Activated CD4-positive, alpha-beta memory T cell treated with anti-CD3 and anti-CD28 coated beads for 36 hours (primary cell): ENCODE measurements around the gene PCLAF. TPM values are rescaled to one million over a fixed set of nuclear protein-coding genes. Genes with fewer than 3 reads are reported as not detected.
A peak's percentile ranks its signal among the peaks of the same experiment; 100 is the strongest.
"Not testable (repeated sequence)": the region's sequence is repeated elsewhere in the genome, so short reads cannot be mapped to it uniquely, and the experiment has no call there.

ENCODE experiments used
- CTCF ChIA-PET: fragments of 350-600 bp; sonication (Branson Sonifier 250); formaldehyde crosslinking; loops from one replicate; lab custom pipeline; 2021; ENCODE audit warnings: antibody characterized with exemption, inconsistent platforms; lab: Charles Lee
- POLR2A ChIA-PET: fragments of 350-600 bp; sonication (Branson Sonifier 250); formaldehyde crosslinking; loops from one replicate; lab custom pipeline; 2021; ENCODE audit warnings: antibody characterized with exemption; lab: Charles Lee
- DNase-seq: peaks from one replicate; pipeline ENCODE4 v3.0.0-alpha.2; 2020
- H3K27ac Mint-ChIP-seq: one replicate; pipeline ENCODE4 v1.8.0; 2021; ENCODE audit warnings: mixed read lengths
- H3K27me3 Mint-ChIP-seq: one replicate; pipeline ENCODE4 v1.8.0; 2021; ENCODE audit warnings: mixed read lengths
- H3K36me3 Mint-ChIP-seq: one replicate; pipeline ENCODE4 v1.8.0; 2021; ENCODE audit warnings: mixed read lengths
- H3K4me1 Mint-ChIP-seq: one replicate; pipeline ENCODE4 v1.8.0; 2021; ENCODE audit warnings: low read depth, mixed read lengths
- H3K4me3 Mint-ChIP-seq: one replicate; pipeline ENCODE4 v1.8.0; 2021; ENCODE audit warnings: mild to moderate bottlenecking, mixed read lengths
- H3K9me3 Mint-ChIP-seq: one replicate; pipeline ENCODE4 v1.8.0; 2021; ENCODE audit warnings: mixed read lengths
- intact Hi-C: fragments of 100-400 bp; cut with micrococcal nuclease; formaldehyde crosslinking; loops from one replicate; pipeline ENCODE4 v1.15.1; 2023
- total RNA-seq, 2 experiments: library from RNA; stranded (reverse); gene quantifications; one replicate each; pipeline ENCODE4 v1.2.3, GENCODE V29; 2021

The PCLAF gene
- total RNA-seq, 2 experiments from 2014 or later = 82.4 to 85.8 TPM

- ChIA-PET POLR2A (interaction anchor here (0.6 to 1.0 kb wide), 2 partner anchors 25 to 164 kb away, joined by 3 to 4 read pairs; no protein-coding TSS in a partner anchor), CTCF (interaction anchor here (0.8 kb wide), 1 partner anchor 110 kb away, joined by 3 read pairs; no protein-coding TSS in a partner anchor)
- Mint-ChIP-seq H3K4me1 (peaks cover 16% of the 10 kb centered on the region), H3K4me3 (peak overlapping the region; percentile 90), H3K27me3 (no peaks in the 10 kb centered on the region), H3K36me3 (peaks cover 3% of the 10 kb centered on the region), H3K9me3 (no peaks in the 10 kb centered on the region), H3K27ac (peak overlapping the region; percentile 88)
- intact Hi-C loops = loop anchor here (1.0 kb wide), 2 partner anchors 31 to 193 kb away; partner anchors contain the start of genes PPIB and TRIP4
- no peak for DNase-seq
Observed at GRCh38 chr15:64356710-64357040, 24.6 kb downstream of the PCLAF start.

- peak within 1 kb of the TSS; percentile 90 for H3K4me3 Mint-ChIP-seq
- ChIA-PET CTCF (interaction anchor here (0.6 to 1.5 kb wide), 3 partner anchors 31 to 146 kb away, joined by 3 to 5 read pairs (median 3); partner anchors contain the start of gene TRIP4), POLR2A (interaction anchor here (0.6 to 1.0 kb wide), 2 partner anchors 26 to 163 kb away, joined by 3 to 4 read pairs; no protein-coding TSS in a partner anchor)
- DNase-seq = peak; percentile 94
- H3K4me1 Mint-ChIP-seq = peaks cover 16% of the 10 kb centered on the region
- no peaks in the 10 kb centered on the region for H3K9me3 Mint-ChIP-seq
- intact Hi-C loops = loop anchor here (1.0 kb wide), 2 partner anchors 31 to 193 kb away; partner anchors contain the start of genes PPIB and TRIP4
- peak within 1 kb of the TSS; percentile 88 for H3K27ac Mint-ChIP-seq
- peaks cover 3% of the 10 kb centered on the region for H3K36me3 Mint-ChIP-seq
- H3K27me3 Mint-ChIP-seq = no peaks in the 10 kb centered on the region
Observed at GRCh38 chr15:64355944-64356709, 25.1 kb downstream of the PCLAF start, which contains the start of gene CSNK1G1. TSS of gene CSNK1G1 (minus strand) at chr15:64356173. CDS start at chr15:64300499, 55,674 bp downstream.

GRCh38 chr15:64355348-64355943 is 25.8 kb downstream of the PCLAF start:
- ChIA-PET CTCF (interaction anchor here (0.6 to 1.5 kb wide), 3 partner anchors 10 to 145 kb away, joined by 3 to 5 read pairs (median 3); partner anchors contain the start of gene TRIP4), POLR2A (interaction anchor here (1.0 kb wide), 1 partner anchor 162 kb away, joined by 4 read pairs; no protein-coding TSS in a partner anchor)
- peaks cover 16% of the 10 kb centered on the region for H3K4me1 Mint-ChIP-seq
- H3K27me3 Mint-ChIP-seq = no peaks in the 10 kb centered on the region
- H3K36me3 Mint-ChIP-seq = peaks cover 3% of the 10 kb centered on the region
- H3K4me3 Mint-ChIP-seq = peak overlapping the region; percentile 90
- intact Hi-C loops = no loop called here
- peak; percentile 54 for DNase-seq
- no peaks in the 10 kb centered on the region for H3K9me3 Mint-ChIP-seq
- peak overlapping the region; percentile 88 for H3K27ac Mint-ChIP-seq

- H3K27ac Mint-ChIP-seq = peak overlapping the region; percentile 88
- peaks cover 16% of the 10 kb centered on the region for H3K4me1 Mint-ChIP-seq
- no peaks in the 10 kb centered on the region for H3K27me3 Mint-ChIP-seq
- peaks cover 3% of the 10 kb centered on the region for H3K36me3 Mint-ChIP-seq
- no peaks in the 10 kb centered on the region for H3K9me3 Mint-ChIP-seq
- H3K4me3 Mint-ChIP-seq = peak overlapping the region; percentile 90
- intact Hi-C loops = no loop called here
- no peak for DNase-seq
- POLR2A ChIA-PET = no interaction called here
- CTCF ChIA-PET = interaction anchor here (0.9 to 1.5 kb wide), 3 partner anchors 10 to 145 kb away, joined by 3 to 5 read pairs (median 3); no protein-coding TSS in a partner anchor
Observed at GRCh38 chr15:64354688-64355344, 26.4 kb downstream of the PCLAF start.

DNA sequence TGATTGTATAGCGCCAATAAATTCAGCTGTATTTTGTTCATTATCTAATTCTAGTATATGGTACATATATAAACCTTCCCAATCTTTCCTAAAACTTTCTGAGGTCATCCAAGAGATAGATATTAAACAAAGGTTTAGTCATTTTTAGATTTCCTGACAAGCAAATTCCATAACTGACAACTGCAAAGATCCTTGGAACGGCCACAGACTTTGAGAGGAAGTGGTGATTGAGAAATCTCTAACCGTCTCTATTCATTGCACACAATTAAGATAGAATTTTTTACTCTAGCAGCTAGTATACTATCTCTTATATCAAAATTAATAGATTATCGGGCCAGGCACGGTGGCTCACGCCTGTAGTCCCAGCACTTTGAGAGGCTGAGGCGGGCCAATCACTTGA is 30.0 kb downstream of the PCLAF start:
- Mint-ChIP-seq H3K27ac (no peak overlapping the region), H3K4me1 (peaks cover 11% of the 10 kb centered on the region), H3K27me3 (no peaks in the 10 kb centered on the region), H3K36me3 (peaks cover 15% of the 10 kb centered on the region), H3K4me3 (no peak overlapping the region), H3K9me3 (no peaks in the 10 kb centered on the region)
- no peak for DNase-seq
- ChIA-PET CTCF (interaction anchor here (0.5 to 0.6 kb wide), 2 partner anchors 188 to 956 kb away, joined by 3 read pairs; no protein-coding TSS in a partner anchor), POLR2A (no interaction called here)
- intact Hi-C loops = no loop called here

DNA sequence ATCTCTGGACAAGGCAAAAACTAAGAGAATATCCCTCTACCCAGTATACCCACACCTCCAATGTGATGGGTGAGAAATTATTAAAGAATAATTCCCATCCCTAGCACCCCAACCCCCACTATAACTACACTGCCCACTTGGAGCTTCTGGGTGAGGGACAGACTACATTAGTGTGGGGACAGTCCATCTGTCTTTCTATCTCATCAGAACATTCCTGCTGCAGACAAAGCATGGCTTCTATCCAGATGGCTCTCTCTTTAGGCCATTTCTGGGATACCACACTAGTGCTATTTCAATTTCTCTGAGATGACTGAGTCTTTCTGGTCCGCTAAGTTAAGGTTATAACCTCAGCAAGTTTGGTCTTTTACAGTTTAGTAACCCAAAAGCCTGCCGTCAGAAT is 31.9 kb downstream of the PCLAF start:
- peaks cover 2% of the 10 kb centered on the region for H3K4me1 Mint-ChIP-seq
- intact Hi-C loops = no loop called here
- H3K27me3 Mint-ChIP-seq = no peaks in the 10 kb centered on the region
- no peak overlapping the region for H3K4me3 Mint-ChIP-seq
- no peak for DNase-seq
- H3K36me3 Mint-ChIP-seq = peaks cover 12% of the 10 kb centered on the region
- CTCF ChIA-PET = no interaction called here
- POLR2A ChIA-PET = no interaction called here
- H3K9me3 Mint-ChIP-seq = no peaks in the 10 kb centered on the region
- no peak overlapping the region for H3K27ac Mint-ChIP-seq

- H3K4me1 Mint-ChIP-seq = peaks cover 3% of the 10 kb centered on the region
- intact Hi-C loops = no loop called here
- no peaks in the 10 kb centered on the region for H3K27me3 Mint-ChIP-seq
- CTCF ChIA-PET = no interaction called here
- DNase-seq = no peak
- H3K9me3 Mint-ChIP-seq = no peaks in the 10 kb centered on the region
- no peak overlapping the region for H3K27ac Mint-ChIP-seq
- H3K36me3 Mint-ChIP-seq = peaks cover 12% of the 10 kb centered on the region
- POLR2A ChIA-PET = no interaction called here
- no peak overlapping the region for H3K4me3 Mint-ChIP-seq
Observed at GRCh38 chr15:64348455-64348854, 32.8 kb downstream of the PCLAF start.

DNA sequence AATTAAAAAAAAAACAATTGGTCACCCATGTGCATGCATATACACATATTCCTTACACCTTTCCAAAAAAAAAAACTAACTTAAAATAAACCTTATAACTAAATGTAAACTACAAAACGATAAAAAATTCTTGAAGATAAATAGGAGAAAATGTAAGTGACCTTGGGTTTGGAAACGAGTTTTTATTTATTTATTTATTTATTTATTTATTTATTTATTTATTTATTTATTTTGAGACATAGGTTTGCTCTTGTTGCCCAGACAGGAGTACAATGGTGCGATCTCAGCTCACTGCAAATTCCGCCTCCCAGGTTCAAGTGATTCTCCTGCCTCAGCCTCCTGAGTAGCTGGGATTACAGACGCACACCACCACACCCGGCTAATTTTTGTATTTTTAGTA is 35.0 kb downstream of the PCLAF start:
- H3K27ac Mint-ChIP-seq, POLR2A ChIA-PET: not testable (repeated sequence)
- peaks cover 16% of the 10 kb centered on the region for H3K36me3 Mint-ChIP-seq

GRCh38 chr15:64344651-64345294 is 36.5 kb downstream of the PCLAF start:
- Mint-ChIP-seq H3K9me3 (no peaks in the 10 kb centered on the region), H3K27ac (no peak overlapping the region), H3K27me3 (no peaks in the 10 kb centered on the region), H3K36me3 (peaks cover 16% of the 10 kb centered on the region), H3K4me3 (no peak overlapping the region), H3K4me1 (peaks cover 7% of the 10 kb centered on the region)
- ChIA-PET CTCF (interaction anchor here (1.0 to 1.3 kb wide), 3 partner anchors 10 to 309 kb away, joined by 3 read pairs; no protein-coding TSS in a partner anchor), POLR2A (no interaction called here)
- DNase-seq = no peak
- intact Hi-C loops = no loop called here

More for the DNA sequence above, 35.0 kb downstream of the PCLAF start:
- H3K9me3 Mint-ChIP-seq, H3K4me3 Mint-ChIP-seq, H3K27me3 Mint-ChIP-seq, CTCF ChIA-PET, intact Hi-C loops, H3K4me1 Mint-ChIP-seq, DNase-seq: not testable (repeated sequence)

DNA sequence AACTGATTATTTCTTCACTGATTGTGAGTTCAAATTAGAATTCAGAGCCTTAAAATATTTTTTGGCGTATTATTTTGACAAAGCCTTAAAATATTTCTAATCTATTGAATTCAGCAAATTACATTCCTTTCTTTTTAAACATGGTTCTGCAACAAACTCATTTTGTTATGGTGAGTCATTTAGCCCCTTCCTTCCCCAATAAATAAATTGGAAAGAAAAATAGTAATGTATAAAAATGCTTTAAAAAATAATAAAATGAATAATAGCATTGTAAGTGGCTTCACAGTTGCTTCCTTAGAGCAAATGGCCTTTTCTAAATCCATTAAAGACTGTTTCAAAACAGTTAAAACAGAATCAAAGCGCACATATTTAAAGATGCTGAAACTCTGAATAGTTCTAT is 37.4 kb downstream of the PCLAF start:
- DNase-seq = no peak
- Mint-ChIP-seq H3K27me3 (no peaks in the 10 kb centered on the region), H3K9me3 (no peaks in the 10 kb centered on the region), H3K4me3 (no peak overlapping the region), H3K36me3 (peaks cover 17% of the 10 kb centered on the region), H3K27ac (no peak overlapping the region), H3K4me1 (peaks cover 7% of the 10 kb centered on the region)
- CTCF ChIA-PET = no interaction called here
- POLR2A ChIA-PET = no interaction called here
- intact Hi-C loops = no loop called here

DNA sequence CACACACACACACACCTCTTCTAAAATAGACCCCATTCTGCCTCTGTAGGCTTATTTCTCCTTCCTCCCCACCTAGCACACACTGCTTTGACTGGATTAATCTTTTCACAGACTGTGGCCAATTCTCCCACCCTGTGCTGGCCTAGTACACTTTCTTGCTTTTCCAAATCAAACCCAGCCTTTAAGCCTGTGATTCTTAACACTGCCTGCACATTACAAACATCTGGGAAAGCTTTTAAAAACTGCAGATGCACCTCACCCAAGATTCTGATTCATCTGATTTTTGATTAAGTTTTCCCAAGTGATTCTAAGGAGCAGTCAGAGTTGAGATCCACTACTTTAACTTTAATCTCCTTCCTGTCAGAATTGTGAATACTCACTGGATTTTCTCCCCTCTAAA is 38.0 kb downstream of the PCLAF start:
- H3K36me3 Mint-ChIP-seq = peaks cover 15% of the 10 kb centered on the region
- no peak overlapping the region for H3K4me3 Mint-ChIP-seq
- H3K27me3 Mint-ChIP-seq = no peaks in the 10 kb centered on the region
- no peaks in the 10 kb centered on the region for H3K9me3 Mint-ChIP-seq
- CTCF ChIA-PET = no interaction called here
- POLR2A ChIA-PET = no interaction called here
- H3K27ac Mint-ChIP-seq = no peak overlapping the region
- peaks cover 7% of the 10 kb centered on the region for H3K4me1 Mint-ChIP-seq
- DNase-seq = no peak
- intact Hi-C loops = no loop called here
